ENCODE measurements around the gene TEAD2.
"Not testable (repeated sequence)": the region's sequence is repeated elsewhere in the genome, so short reads cannot be mapped to it uniquely, and the experiment has no call there.

TEAD2 gene

DNA sequence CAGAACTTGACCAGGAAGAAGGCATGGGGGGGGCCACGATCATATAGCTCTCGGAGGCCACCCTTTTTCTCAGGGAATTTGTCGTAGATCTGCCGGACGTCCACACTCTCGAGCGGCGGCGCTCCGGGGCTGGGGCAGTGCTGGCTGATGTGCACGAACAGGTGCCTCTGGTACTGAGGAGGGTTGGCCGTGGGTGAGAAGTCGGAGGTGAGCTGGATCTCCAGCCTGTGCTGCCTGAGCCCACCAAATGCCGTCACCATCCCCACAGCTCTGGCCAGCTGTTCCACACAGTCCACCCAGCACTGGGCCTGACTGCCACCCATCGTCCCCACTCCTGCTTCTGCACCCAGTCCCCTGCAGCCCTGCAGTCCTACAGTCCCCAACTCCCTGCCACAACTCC lies 15.0 kb downstream of the TEAD2 start:
- no peak for DNase-seq

DNA sequence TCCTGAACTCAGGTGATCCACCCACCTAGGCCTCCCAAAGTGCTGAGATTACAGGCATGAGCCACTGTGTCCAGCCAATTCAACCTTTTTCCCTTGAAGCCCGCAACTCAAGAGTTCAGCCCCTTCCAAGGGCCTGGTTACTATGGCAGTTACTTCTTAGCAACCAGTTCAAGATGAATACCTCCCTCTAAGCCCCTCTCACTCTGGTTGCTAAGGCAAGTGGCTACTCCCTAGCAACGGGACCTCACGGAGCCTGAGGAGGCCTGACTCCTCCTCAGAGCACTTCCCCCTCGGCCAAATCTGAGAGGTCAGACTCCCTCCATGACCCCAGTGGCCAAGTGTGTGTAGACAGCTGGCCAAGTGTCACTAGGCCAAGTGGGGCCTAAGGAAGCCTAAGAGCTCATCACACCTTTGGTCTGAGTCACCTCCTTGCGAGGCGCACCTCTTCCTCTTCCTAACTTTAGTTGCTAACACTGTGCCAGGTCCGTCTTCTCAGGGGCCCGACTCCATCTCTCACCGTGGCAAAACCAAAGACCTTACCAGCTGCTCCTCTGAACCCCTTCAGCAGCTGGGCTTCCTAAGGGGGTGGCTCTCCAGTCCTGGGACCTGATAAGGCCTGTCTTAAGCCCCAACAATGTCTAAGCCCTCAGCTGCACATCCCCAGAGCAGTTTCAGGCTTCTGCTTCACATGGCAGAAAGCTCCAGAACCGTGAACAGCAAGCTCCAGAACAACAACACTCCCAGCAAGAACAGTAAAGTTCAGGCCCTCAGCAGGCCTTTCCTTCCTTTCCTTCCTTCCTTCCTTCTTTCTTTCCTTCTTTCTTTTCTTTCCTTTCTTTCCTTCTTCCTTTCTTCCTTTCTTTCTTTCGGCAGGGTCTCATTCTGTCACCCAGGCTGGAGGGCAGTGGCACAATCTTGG lies 17.5 kb downstream of the TEAD2 start:
- no peak for DNase-seq

DNA sequence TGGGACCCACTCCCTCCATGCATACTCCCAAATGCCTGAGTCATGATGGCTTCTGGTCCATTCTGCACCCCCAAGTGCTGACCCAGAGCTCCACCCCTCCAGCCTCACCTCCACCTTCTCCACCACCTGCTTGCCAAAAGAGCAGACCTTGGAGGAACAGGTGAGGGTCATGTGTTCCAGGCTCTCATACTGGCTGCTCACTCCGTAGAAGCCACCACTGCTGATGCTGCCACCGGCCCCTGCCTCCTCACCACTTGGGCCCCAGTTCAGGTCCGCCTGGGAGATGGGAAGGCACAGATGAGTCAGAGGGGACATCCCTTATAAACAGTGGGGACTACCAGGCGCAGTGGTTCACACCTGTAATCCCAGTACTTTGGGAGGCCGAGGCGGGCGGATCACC lies 19.1 kb downstream of the TEAD2 start:
- no peak for DNase-seq

DNA sequence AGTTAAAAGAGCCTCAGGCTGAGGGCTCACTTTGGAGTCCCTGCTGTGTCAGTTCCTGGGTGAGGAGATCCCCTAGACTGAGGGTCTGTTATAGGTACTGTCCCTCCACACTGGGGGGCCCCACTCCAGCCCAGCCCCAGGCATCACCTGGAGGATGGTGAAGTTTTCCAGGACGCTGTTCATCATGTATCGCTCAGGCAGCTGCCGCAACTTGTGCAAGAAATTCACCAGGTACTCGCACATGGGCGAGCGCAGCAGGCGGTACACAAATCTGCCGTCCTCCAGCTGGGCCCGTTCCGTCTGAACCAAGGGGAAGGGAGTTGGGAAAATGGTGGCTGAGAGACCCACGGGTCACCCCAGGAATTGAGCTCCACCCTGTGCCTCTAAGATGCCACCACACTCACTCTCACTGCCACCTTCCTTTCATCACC lies 19.9 kb downstream of the TEAD2 start:
- DNase-seq = no peak

DNA sequence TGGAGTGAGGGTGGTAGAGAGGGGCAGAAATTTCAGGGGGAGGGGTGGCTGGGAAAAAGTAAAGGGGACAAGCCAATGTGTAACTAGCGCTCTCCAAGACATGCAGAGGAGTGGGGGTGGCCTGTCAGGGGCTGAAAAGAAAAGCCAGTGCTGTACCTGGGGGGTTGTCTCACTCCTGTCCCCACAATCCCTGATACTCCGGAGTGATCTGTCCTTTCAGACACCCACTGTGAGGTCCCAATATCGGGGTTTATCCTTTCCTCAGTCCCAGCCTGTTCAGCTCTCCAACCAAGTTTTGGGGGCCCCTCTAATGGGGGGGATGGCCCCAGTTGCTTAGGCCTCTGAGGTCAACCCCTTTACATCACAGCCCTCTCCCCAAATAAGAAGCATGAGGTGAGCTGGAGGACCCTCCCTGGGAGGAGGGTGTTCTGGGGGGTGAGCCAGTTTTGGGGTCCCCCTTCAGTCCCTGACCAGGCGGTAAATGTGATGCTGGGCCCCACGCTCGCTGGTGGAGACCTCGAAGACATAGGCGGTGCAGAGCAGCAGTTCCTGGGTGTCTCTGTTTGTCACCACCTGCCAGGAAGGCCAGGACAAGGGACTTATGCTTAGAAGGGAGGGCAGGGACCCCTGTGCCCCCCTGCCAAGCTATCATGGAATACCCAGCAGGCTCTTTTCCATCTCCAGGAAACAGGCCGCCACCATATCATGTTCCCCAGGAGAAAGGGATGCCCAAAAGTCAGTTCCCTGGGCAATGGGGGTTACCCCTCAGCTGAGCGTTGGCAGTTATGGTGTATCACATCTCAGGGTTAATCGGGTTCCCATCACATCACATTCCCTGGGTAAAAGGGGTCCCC lies 21.1 kb downstream of the TEAD2 start:
- no peak for DNase-seq

DNA sequence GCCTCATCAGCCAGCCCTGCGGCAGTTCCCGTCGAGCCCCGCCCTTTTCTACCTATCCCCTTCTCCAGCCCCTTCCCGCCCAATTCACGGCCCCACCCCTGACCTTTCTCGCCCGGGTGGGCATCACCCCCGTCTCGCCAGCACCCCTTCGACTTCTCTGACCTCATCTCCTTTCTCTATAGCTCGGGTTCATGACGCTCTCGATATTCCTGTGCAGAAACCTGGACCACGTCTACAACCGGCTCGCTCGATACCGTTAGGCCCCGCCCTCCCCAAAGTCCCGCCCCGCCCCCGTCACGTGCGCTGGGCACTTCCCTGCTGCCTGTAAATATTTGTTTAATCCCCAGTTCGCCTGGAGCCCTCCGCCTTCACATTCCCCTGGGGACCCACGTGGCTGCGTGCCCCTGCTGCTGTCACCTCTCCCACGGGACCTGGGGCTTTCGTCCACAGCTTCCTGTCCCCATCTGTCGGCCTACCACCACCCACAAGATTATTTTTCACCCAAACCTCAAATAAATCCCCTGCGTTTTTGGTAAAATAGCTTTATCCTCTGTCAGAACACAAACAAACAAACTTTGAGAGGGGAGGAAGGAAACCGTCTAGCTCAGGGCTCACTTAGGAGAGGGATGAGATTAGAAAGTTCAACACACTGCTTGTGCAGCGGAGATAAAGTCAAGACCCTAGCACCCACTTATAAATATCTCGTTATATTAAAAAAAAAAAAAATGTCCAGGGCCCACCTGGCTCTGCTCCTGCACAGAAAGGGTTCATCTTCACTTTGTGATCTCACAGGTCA lies 21.9 kb downstream of the TEAD2 start:
- peak in 3 of 4 experiments; percentile 32 to 56 (median 37) for DNase-seq

DNA sequence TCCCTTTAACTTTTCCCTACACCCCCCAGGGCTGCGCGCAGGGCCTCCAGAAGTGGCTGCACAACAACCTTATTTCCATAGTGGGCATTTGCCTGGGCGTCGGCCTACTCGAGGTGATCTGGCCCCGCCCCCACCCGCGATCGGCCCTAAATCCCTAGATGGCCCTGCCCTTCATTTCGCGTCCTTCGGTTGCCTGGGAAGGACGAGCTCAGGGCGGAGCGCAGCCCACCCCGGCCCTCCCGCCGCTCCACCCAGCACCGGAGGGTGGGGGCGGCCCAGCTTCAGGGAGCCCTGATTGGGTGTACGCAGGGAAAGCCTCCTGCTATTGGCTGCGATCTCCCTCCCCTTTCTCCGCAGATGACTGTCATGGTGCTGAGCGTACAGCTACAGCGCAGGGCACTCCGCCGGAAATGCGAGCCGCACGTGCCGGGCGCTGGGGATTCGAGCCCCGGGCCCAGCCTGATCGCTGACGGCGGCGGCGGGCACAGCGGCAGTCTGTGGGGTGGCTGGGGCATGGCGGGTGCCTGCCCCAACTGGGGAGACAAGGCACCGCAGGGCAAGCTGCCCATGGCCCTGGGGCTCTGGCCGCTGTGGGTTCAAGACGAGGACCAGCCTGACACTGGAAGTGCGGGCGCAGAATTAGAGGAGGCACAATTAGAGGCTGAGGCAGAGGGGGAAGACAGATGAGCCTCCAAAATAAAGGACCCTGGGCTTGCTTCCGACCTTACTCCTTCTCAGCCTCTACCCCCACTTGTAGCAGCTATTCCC lies 22.7 kb downstream of the TEAD2 start:
- no peak for DNase-seq

DNA sequence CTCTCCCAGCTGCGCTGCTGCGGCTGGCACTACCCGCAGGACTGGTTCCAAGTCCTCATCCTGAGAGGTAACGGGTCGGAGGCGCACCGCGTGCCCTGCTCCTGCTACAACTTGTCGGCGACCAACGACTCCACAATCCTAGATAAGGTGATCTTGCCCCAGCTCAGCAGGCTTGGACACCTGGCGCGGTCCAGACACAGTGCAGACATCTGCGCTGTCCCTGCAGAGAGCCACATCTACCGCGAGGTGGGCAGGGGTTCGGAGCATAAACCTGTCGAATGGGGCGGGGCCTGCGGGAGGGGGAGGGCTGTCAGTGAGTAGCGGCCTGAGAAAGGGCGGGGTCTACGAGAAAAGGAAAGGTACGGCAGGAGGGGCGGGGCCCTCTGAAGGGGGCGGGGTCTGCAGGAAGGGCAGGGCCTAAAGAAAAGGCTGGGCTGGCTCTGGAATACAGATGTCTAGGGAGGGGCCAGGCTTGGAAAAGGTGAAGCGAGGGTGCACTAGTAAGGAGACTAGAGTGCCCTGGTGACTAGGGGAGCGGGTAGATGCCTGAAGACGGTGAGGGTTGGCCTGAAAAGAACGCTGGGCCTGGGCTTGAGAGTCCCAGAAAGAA lies 23.4 kb downstream of the TEAD2 start:
- DNase-seq = no peak

DNA sequence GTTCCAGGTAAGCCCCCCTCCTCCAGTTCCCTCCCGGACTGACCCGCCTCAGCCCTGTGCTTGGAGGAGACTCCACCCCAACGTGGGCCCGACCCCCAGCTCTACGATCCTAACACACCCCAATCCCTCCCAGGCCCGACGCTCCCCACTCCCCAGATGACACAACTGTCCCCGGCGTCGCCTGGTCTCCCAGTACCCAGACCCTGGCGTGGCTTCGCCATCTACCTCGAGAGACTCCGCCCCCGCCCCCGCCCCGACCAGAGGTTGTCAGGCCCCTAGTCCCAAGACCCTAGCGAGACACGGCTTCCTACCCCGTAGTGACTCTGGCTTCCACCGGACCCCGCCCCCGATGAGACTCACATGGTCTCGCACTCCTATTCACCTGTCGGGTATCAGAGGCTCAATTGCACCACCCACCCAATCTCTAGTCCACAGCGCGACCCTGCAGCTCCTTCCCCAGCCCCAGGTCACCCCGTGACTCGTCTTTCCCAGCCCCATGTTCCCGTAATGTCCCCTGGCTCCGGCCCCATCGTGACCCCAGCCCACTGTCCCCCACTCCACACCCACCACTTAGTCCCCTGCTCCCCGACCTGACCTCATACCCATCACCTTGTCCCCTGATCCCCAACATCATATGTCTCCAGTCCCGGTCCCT lies 24.1 kb downstream of the TEAD2 start:
- no peak for DNase-seq

DNA sequence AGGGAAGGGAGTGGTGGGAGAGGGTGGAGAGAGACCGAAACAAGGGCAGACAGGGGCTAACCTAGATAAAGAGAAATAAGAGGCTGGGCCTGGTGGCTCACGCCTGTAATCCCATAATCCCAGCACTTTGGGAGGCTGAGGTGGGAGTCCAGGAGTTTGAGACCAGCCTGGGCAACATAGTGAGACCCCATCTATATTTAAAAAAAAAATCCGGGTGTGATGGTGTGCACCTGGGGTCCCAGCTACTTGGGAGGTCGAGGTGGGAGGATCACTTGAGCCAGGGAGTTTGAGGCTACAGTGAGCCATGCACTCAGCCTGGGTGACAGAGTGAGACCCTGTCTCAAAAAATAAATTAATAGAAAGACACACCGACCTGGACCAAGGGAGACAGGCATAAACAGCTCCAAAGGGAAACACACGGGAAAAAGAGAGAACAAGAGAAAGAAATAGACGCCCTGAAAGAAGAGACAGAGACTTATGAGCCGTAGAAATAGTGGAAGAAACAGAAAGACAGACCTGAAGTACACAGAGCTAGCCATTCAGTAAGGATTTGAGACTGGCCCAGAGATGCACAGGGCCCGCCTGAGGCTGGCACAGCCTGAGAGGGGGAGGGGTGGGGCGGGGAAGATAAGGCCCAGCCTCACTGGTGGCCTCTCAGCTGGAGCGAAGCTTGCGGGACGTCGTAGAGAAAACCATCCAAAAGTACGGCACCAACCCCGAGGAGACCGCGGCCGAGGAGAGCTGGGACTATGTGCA lies 24.8 kb downstream of the TEAD2 start:
- no peak for DNase-seq

DNA sequence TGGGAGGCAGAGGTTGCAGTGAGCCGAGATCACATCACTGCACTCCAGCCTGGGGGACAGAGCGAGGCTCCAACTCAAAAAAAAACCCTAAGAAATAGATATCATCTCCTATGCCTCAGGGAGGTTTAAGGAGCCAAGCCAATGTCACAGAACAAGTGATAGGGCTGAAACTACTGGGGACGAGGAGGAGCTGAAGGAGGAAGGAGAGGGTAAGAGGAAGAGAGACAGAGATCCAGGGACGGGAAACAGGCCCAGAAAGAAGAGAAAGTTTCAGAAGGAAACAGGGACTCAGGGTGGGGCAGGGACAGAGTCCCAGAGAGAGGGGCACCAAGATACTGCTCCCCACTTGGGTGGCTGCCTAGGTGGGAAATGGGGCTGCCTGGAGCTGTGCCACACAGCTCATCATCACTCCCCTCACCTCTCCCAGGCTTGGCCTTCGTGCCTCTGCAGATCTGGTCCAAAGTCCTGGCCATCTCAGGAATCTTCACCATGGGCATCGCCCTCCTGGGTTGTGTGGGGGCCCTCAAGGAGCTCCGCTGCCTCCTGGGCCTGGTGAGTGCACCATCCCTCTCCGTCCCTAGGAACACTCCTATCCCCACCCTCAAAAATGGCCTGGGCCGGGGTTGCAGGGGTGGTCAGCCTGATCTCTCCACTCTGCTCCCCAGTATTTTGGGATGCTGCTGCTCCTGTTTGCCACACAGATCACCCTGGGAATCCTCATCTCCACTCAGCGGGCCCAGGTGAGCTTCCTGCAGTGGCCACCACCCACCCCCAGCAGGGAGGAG lies 25.5 kb downstream of the TEAD2 start:
- DNase-seq = peak in 2 of 4 experiments; percentile 10 to 18

DNA sequence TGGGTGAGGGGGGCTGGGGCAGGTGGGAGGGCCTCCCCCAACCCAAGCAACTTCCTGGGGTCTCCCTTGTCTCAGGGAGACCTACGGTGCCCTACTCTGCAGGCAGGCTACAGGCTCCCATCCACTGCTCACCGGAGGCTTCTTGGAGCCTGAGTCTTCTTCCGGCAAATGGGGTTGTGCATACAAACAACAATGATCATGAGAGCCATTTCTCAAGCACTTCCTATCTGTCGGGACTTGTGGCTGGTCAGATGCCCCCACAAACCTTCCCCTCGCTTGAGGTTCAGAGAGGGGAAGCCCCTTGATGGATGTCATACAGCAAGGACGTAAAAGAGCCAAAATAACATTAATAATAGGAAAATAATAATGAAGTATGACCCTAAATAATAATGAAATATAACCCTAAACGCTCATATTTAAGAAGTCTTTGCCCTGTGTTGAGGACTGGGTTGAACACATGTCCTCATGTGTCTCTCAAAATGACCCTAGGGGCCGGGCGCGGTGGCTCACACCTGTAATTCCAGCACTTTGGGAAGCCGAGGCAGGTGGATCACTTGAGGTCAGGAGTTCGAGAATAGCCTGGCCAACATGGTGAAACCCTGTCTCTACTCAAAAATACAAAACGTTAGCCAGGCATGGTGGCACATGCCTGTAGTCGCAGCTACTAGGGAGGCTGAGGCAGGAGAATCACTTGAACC lies 26.3 kb downstream of the TEAD2 start:
- peak; percentile 66 to 82 (median 80) for DNase-seq

DNA sequence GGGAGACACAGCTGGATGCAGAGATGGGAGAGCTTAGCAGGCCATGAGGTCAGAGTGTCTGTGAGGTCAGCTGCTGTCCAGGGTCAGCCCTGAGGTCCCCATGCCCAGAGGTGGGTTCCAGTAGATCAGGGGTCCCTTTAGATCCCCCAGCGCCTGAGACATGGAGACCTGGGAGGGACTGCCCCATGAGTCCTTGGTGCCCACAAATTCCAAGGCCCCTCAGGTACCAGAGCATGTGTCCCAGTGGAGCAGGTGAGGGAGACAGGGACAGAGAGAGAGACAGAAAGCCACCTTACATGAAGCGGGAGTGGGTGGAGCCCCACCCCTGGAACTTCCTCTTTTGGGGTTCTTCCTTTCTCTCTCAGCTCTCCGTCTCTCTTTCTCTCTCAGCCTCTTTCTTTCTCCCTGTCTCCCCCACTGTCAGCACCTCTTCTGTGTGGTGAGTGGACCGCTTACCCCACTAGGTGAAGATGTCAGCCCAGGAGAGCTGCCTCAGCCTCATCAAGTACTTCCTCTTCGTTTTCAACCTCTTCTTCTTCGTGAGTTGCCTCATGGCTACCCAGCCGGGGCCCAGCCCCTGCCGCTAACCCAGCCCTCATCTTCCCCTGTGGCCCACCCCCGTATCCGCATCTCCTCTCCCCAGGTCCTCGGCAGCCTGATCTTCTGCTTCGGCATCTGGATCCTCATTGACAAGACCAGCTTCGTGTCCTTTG lies 27.0 kb downstream of the TEAD2 start, which contains the start of gene CD37:
TSS of gene CD37 (plus strand) at position 336 of the 713 bp plus-strand sequence. CDS start at position 471, 135 bp downstream.
- peak; percentile 53 to 77 (median 64) for DNase-seq

DNA sequence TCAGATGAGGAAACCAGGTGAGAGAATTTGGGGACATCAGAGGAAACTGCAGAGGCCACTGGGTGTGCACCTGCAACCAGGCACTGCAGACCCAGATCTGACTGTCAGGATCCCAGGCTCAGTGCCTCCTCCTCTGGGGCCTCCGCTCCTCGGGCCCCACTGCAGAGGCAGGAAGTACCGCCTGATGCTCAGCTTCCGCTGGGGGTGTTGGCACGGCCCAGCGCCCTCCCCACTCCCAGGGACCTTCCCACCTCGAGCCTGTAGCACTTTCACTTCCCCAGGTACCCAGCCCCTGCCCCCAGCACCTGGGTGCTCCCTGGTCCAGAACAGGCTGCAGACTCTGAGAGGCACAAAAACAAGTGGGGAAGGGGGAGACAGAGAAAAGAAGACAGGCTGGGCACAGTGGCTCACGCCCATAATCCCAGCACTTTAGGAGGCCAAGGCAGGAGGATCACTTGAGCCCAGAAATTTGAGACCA lies 28.4 kb downstream of the TEAD2 start:
- peak; percentile 50 to 82 (median 66) for DNase-seq

DNA sequence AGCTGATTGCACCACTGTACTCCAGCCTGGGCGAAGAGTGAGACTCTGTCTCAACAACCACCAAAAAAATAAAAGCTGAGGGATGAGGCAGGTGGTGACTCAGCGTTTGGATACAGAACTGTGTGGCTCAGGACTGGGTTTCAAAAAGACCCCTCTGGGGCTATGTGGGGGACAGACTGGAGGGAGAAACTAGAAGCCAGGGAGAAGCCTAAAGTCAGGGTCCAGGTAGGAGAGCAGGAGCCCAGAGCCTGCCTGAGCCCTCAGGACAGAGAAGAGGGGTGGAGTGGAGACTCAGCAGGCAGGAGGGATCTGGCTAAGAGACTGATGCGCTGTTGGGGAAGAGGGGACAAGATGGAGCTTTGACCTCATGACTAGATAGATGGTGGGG lies 28.8 kb downstream of the TEAD2 start:
- peak in 3 of 4 experiments; percentile 52 to 58 (median 56) for DNase-seq

DNA sequence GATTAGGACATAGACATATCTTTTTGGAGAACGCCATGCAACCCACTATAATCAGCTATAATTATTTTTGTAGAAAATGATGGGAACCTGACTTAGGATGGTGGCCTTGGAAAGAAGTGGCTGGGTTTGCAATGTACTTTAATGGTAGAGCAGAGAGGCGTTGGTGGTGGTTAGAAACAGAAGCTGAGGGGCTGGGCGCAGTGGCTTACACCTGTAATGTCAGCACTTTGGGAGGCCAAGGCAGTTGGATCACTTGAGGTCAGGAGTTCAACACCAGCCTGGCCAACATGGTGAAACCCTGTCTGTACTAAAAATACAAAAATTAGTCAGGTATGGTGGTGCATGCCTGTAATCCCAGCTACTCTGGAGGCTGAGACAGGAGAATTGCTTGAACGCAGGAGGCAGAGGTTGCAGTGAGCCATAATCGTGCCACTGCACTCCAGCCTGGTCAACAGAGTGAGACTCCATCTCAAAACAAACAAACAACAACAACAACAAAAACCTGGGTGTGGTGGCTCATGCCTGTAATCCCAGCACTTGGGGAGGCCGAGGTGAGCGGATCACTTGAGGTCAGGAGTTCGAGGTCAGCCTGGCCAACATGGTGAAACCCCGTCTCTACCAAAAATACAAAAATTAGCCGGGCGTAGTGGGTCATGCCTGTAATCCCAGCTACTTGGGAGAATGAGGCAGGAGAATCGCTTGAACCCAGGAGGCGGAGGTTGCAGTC lies 29.4 kb downstream of the TEAD2 start:
- not testable (repeated sequence) for DNase-seq

DNA sequence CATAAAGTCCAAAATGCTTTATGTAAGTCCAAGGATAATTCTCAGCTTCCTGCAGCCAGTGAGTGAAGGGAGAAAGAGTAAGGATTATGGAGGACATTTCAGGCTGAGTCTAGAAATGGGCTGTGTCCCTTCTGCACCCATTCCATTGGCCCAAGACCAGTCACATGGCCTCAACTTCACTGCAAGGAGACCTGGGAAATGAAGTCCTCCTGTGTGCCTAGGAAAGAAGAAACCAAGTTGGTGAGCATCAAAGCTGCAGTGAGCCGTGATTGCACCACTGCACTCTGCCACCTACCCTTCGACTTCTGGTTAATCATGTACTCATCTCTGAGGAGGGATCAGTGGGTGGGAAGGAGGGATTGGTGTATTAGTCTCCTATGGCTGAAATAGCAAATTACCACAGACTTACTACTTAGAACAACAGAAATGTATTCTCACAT lies 30.6 kb downstream of the TEAD2 start:
- DNase-seq = peak; percentile 73 to 87 (median 83)
